Stimulated activated CD4-positive, alpha-beta T cell treated with anti-CD3 and anti-CD28 coated beads, Interleukin-12 subunit alpha, Interleukin-12 subunit beta, amount 100 ng/mL, for 24 hours (primary cell): ENCODE data around the gene FOXC2.
A peak's percentile ranks its signal among the peaks of the same experiment; 100 is the strongest.

Source experiments
- DNase-seq, 2 experiments: peaks; one replicate each; pipeline ENCODE4 v3.0.0-alpha.2; 2020; ENCODE audit warnings: low read depth in 2 of 2

The FOXC2 gene

DNA sequence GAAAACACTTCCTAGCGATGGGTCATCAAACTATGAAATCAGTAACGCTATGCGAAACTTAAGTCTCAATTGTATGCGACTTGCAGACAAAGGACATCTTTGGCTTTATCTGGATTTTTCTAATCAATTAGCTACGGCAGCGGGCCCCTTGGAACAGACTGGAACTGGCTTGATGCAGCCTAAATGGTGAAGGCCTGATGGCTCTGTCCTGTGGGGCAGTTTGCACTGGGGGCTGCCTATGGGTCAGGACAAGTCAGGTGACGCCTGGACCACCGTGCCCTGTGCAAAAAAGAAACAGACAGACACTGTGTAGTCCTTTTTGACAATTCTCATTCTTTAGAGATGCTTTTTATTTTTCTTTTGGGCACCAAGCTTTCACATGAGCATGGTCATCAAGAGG lies 33.6 kb upstream of the FOXC2 start:
- DNase-seq, result no peak

GRCh38 chr16:86533767-86534351 lies 32.8 kb upstream of the FOXC2 start:
- DNase-seq, result no peak

- DNase-seq, result no peak
These were observed 31.6 kb upstream of the FOXC2 start for GRCh38 chr16:86534779-86535615.

GRCh38 chr16:86536621-86537020 lies 30.0 kb upstream of the FOXC2 start:
- DNase-seq, result no peak

DNA sequence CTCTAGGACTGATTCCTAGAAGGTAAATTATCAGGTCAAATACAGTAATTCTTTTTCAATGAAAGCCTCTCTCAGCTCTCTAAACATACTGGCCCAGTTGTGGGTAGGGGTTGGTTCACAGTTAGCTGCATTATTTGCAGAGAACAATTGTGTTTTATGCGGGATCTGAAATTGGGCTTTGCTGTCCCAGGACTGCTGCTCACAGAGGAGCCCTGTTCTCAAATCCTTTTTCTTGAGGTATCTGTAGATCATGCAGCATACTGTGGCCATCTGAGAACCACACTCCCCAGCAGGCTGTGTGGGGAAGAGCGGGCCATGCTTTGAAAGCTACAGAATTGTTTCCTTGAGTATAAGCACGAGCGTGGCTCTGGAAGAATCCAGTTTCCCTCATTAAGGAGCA lies 29.1 kb upstream of the FOXC2 start:
- no peak for DNase-seq

DNA sequence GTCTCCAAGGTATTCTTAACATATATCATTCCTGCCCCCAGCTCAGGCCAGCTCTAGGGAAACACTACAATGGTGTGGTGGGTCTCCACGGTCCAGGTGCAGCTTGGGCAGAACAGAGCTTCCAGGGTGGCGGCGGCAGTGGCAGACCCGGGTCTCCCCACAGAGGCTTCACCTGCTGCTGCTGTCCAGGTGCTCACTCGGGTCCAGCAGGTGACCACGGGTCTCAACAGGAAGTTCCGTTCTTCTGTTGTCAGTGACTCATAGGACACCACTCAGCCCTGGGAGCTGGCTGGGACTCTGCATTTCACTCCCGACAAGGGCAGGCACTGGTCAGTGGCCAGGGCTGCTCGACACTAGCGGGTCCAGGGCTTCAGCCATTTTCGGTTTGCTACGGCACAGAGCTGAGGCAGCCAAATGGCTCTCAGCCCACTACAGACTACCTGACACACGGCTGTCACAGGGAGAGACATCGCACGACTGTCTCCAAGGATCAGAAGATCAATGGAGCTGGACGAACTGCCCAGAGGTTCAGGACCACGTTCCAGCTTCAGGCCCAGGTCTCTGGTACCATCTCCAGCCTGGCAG lies 28.3 kb upstream of the FOXC2 start:
- no peak for DNase-seq

GRCh38 chr16:86540894-86541293 lies 25.7 kb upstream of the FOXC2 start:
- DNase-seq, result no peak

DNA sequence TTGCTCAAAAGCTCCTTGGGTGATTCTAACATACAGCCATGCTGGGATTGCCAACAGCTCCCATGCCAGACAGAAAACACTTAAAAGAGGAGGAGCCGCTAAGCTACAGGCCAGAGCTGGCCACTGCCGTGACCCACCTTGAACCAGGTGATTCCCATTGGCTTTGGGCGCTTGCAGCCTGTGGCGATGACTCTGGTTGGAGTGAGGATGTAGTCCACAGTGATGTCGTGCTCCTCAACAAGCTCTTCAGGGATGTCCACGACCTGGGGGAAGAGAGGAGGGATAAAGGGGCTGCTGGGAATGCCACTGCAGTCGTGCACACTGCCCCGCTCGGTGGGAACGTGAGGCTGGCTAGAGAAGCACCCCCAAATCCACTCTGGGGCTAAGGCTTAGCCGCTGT lies 25.1 kb upstream of the FOXC2 start:
- DNase-seq, result no peak

DNA sequence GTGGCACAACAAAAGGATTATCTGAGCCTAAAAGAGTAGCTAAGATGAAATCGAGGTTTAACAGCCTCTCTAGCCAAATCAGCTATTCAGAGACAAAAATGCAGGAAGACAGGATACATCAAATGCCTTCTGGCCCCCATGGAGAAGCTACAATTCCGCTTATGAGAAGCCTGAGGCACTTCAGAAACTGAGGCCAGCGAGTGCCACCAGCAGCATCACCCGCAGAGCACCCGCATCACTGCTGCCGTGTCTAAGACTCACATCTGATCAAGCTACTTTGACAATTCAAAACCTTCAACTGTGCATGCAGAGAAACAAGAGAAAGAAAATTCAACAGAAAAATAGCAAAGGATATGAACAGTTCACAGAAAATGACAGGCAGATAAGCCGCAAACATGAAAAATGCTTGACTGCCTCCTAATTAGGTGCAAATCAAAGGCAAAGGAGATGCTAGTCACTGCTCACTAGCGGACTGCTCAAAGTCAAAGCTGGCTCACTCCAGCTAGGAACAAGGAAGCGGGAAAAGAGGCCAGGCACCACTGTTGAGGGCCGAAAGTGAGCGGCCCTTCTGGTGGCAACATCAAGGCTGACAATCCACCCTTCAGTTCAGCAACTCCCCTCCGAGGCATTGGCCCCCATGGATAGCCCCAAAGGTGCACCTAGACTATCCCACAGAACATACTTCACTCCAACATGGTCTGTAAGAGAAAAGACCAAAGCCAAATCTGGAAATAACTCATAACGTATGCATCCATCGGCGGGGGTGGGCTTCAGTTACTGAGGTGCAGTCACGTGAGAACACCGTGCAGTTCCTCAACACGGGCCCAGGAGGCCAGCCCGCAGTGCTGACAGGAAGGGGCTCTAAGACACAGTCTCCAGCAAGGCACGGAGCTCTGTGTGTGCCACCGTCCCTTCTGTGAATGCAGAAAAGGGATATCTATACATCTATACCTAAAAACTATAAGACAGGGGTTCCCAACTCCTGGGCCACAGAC lies 23.6 kb upstream of the FOXC2 start:
- DNase-seq, result no peak

GRCh38 chr16:86545481-86545880 lies 21.1 kb upstream of the FOXC2 start:
- no peak for DNase-seq

DNA sequence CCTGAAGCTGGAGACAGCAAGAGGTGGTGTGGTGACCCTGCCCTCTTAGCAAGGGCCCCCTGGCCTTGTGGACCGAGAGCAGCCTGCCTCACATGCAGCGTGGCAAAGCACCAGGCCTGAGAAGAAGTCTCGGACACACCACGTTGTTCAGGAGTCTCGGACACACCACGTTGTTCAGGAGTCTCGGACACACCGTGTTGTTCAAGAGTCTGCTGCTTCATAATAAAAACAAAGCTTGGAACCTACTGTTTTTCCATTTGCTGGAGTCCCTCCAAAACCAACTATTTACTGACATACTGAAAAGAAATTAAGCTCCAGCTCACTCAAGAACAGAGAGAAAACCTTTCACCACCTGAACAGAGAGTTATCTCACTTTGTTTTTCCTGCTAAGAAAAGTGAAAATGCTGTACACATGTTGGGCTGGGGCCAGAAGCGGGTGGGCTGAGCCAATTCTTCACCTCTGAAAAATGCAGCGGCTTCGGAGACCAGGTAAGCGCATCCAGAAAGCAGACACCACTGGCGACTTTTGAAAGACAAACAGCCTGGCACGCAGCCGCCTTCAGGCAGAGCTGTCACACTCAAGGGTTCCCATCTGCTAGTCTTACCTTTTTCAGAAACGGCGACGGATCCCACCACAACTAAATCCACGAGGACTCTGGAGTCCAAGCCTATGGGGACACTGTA lies 20.5 kb upstream of the FOXC2 start:
- DNase-seq, result no peak

- no peak for DNase-seq
These were observed 20.0 kb upstream of the FOXC2 start for GRCh38 chr16:86546638-86547013.

DNA sequence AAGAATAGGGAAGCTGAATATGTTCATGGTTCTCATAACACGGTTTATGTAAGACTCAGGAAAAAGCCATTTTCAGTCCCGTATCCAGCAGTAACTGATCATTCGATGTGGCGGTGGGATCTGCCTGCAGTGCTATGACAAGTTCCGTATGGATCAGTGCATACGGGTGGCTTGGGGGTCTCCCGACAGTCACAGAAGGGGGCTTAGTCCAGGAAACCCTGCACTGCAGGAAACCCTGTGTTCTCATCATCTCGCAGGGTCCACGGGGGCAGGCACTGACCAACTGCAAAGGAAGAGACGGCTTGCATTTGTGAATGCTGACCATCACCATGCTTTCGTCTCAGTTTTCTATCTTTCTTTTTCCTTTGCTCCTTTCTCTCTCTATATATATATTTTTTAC lies 19.3 kb upstream of the FOXC2 start:
- no peak for DNase-seq

DNA sequence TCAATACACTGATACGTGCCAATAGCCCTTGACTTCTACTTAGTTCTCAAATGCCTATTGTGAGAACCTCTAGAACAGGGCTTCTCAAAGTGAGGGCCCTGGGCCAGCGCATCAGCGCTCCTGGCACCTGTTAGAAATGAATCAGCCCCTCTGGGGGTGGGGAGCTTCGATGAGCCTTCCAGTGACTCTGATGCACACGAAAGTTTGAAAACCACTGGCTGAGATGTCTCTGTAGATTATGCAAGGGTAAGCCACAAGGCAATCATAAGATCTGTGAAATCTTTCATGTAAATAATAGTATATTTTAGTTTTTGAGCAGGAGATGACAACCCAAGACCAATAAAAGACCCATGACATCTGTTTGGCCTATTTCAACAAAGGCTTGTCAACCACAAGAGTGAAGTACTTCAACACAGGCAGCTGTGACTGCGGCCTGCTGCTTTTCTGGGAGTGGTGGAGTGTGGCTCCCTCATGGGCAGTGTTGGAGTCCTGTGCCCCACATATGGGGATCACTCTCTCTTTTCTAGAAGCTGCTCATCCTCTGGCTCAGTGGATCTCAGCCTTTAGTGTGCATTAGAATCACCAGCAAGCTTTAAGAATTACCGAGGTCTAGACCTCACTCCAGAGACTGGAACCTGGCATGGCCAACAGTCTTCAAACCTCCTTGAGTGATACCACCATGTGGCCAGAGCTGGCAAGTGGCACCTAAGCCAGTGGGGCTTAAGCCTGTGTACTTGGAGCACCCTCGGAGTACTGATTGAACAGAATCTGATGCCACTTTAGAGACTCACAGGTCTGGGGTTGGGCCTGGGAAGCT lies 17.3 kb upstream of the FOXC2 start:
- DNase-seq, result no peak

DNA sequence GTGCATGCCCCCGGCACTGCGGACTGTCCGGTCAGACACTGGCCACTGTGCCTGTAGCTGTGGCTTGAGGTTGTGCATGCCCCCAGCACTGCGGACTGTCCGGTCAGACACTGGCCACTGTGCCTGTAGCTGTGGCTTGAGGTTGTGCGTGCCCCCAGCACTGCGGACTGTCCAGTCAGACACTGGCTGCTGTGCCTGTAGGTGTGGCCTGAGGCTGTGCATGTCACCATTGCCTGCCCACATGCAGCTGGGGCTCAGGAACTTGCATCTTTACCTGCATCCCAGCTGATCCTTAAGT lies 16.8 kb upstream of the FOXC2 start:
- DNase-seq, result no peak

DNA sequence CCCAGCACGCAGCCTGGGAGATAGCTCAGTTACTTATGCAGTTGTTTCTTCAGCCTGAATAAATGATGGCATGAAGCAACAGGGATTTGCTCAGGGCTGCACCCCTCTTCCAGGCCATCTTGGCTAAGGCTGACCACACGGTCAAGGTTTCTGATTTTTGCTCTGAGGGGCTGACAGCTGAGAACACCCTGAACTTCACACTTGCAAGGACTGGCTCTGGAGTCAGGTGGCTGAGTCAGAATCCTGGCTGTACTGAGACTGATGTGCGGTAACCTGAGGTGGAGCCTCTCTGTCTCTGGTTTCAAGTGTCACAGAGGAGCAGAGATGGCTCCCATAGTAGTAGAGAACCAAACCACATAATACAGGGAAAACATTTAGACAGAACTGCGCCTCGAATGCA lies 16.3 kb upstream of the FOXC2 start:
- DNase-seq, result no peak

DNA sequence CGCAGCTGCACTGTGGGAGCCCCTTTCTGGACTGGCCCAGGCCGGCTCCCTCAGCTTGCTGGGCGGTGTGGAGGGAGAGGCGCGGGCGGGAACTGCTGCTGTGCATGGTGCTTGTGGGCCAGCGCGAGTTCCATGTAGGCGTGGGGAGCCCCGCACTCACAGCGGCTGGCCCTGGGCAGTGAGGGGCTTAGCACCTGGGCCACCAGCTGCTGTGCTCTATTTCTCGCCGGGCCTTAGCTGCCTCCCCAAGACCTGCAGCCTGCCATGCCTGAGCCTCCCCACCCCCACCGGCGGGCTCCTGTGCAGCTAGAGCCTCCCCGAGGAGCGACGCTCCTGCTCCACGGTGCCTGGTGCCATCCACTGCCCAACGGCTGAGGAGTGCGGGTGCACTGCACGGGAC lies 13.3 kb upstream of the FOXC2 start:
- DNase-seq, result no peak

- no peak for DNase-seq
These were observed 12.1 kb upstream of the FOXC2 start for GRCh38 chr16:86554599-86554916.

GRCh38 chr16:86554917-86555703 lies 11.5 kb upstream of the FOXC2 start, which contains the start of gene MTHFSD:
Gene MTHFSD, minus strand, starts transcription at chr16:86555235. Its CDS starts 51 bp downstream, at chr16:86555184.
- peak; percentile 92 to 95 for DNase-seq

GRCh38 chr16:86555704-86556075 lies 10.9 kb upstream of the FOXC2 start:
- DNase-seq, result no peak
